Activated T-cell treated with anti-CD3 and anti-CD28 coated beads, Interleukin-2, amount 50 U/mL, for 4 hours (primary cell): Measurements from ENCODE around the gene HMCN2. TPM values are rescaled to one million over a fixed set of nuclear protein-coding genes. Genes with fewer than 3 reads are reported as not detected.

Source experiments
- ATAC-seq, 2 donors: fragments of 200-7000 bp; cut with Tn5 transposase; one replicate each; pipeline ENCODE4 v1.10.0; 2021
- DNase-seq: peaks from one replicate; pipeline ENCODE4 v3.0.0-alpha.2; 2020
- H3K27me3 Mint-ChIP-seq: one replicate; pipeline ENCODE4 v1.8.0; 2021; ENCODE audit warnings: low read depth, mixed read lengths
- H3K36me3 Mint-ChIP-seq: one replicate; pipeline ENCODE4 v1.8.0; 2022; ENCODE audit warnings: mixed read lengths; ENCODE audit not compliant: insufficient read depth
- H3K4me1 Mint-ChIP-seq: one replicate; pipeline ENCODE4 v1.8.0; 2021; ENCODE audit warnings: low read depth, mixed read lengths
- H3K4me3 Mint-ChIP-seq: one replicate; pipeline ENCODE4 v1.8.0; 2021; ENCODE audit warnings: mild to moderate bottlenecking, moderate library complexity, mixed read lengths
- H3K9me3 Mint-ChIP-seq: one replicate; pipeline ENCODE4 v1.8.0; 2021; ENCODE audit warnings: mixed read lengths
- total RNA-seq, 3 donors: library from RNA; stranded (reverse); gene quantifications; one replicate each; pipeline ENCODE4 v1.2.1, GENCODE V29; 2021

HMCN2 gene
- total RNA-seq, 3 donors from 2014 or later, result 0.03 to 0.05 TPM; not detected in 1

GRCh38 chr9:130472184-130472705, 206.7 kb downstream of the HMCN2 start:
- no peak for ATAC-seq

GRCh38 chr9:130473009-130473408, 207.4 kb downstream of the HMCN2 start:
- no peaks in the 10 kb centered on the region for H3K4me1 Mint-ChIP-seq
- no peak for DNase-seq
- no peaks in the 10 kb centered on the region for H3K36me3 Mint-ChIP-seq
- H3K9me3 Mint-ChIP-seq, result no peaks in the 10 kb centered on the region
- H3K4me3 Mint-ChIP-seq, result no peak overlapping the region
- peaks cover 42% of the 10 kb centered on the region for H3K27me3 Mint-ChIP-seq
- no peak for ATAC-seq

More at GRCh38 chr9:130472184-130472705, 206.7 kb downstream of the HMCN2 start:
- DNase-seq, result no peak
- H3K4me1 Mint-ChIP-seq, result no peaks in the 10 kb centered on the region
- H3K36me3 Mint-ChIP-seq, result no peaks in the 10 kb centered on the region
- no peaks in the 10 kb centered on the region for H3K9me3 Mint-ChIP-seq
- no peak overlapping the region for H3K4me3 Mint-ChIP-seq
- H3K27me3 Mint-ChIP-seq, result peaks cover 44% of the 10 kb centered on the region

- ATAC-seq, result no peak
- Mint-ChIP-seq H3K27me3 (peaks cover 42% of the 10 kb centered on the region), H3K4me3 (no peak overlapping the region), H3K9me3 (no peaks in the 10 kb centered on the region), H3K36me3 (no peaks in the 10 kb centered on the region), H3K4me1 (no peaks in the 10 kb centered on the region)
- no peak for DNase-seq
Measured at GRCh38 chr9:130473566-130473965, 208.0 kb downstream of the HMCN2 start.

- Mint-ChIP-seq H3K9me3 (no peaks in the 10 kb centered on the region), H3K4me3 (no peak overlapping the region), H3K36me3 (no peaks in the 10 kb centered on the region), H3K4me1 (no peaks in the 10 kb centered on the region), H3K27me3 (peaks cover 37% of the 10 kb centered on the region)
- DNase-seq, result no peak
- ATAC-seq, result no peak
Measured at GRCh38 chr9:130474106-130474505, 208.5 kb downstream of the HMCN2 start.

GRCh38 chr9:130476151-130476730, 210.7 kb downstream of the HMCN2 start:
- Mint-ChIP-seq H3K36me3 (no peaks in the 10 kb centered on the region), H3K4me1 (no peaks in the 10 kb centered on the region), H3K27me3 (peaks cover 25% of the 10 kb centered on the region), H3K4me3 (no peak overlapping the region), H3K9me3 (no peaks in the 10 kb centered on the region)
- DNase-seq (no peak), ATAC-seq (no peak)

- Mint-ChIP-seq H3K36me3 (no peaks in the 10 kb centered on the region), H3K27me3 (peaks cover 17% of the 10 kb centered on the region), H3K9me3 (no peaks in the 10 kb centered on the region), H3K4me1 (no peaks in the 10 kb centered on the region), H3K4me3 (no peak overlapping the region)
- no peak for DNase-seq
- ATAC-seq, result no peak
Measured at GRCh38 chr9:130477564-130477963, 212.0 kb downstream of the HMCN2 start.

GRCh38 chr9:130478152-130478551, 212.6 kb downstream of the HMCN2 start:
- ATAC-seq (no peak), DNase-seq (no peak)
- Mint-ChIP-seq H3K27me3 (peaks cover 15% of the 10 kb centered on the region), H3K36me3 (no peaks in the 10 kb centered on the region), H3K9me3 (no peaks in the 10 kb centered on the region), H3K4me3 (no peak overlapping the region), H3K4me1 (no peaks in the 10 kb centered on the region)

GRCh38 chr9:130478736-130479575, 213.4 kb downstream of the HMCN2 start:
- Mint-ChIP-seq H3K36me3 (no peaks in the 10 kb centered on the region), H3K9me3 (no peaks in the 10 kb centered on the region), H3K4me3 (no peak overlapping the region), H3K27me3 (peaks cover 15% of the 10 kb centered on the region), H3K4me1 (no peaks in the 10 kb centered on the region)
- DNase-seq (no peak), ATAC-seq (no peak)

GRCh38 chr9:130479587-130479986, 214.0 kb downstream of the HMCN2 start:
- no peak for ATAC-seq
- H3K4me1 Mint-ChIP-seq, result no peaks in the 10 kb centered on the region
- H3K9me3 Mint-ChIP-seq, result no peaks in the 10 kb centered on the region

GRCh38 chr9:130480673-130481072, 215.1 kb downstream of the HMCN2 start:
- DNase-seq (no peak), ATAC-seq (no peak)
- H3K36me3 Mint-ChIP-seq, result no peaks in the 10 kb centered on the region
- H3K27me3 Mint-ChIP-seq, result peaks cover 24% of the 10 kb centered on the region
- no peak overlapping the region for H3K4me3 Mint-ChIP-seq
- no peaks in the 10 kb centered on the region for H3K4me1 Mint-ChIP-seq
- H3K9me3 Mint-ChIP-seq, result no peaks in the 10 kb centered on the region

More at GRCh38 chr9:130479587-130479986, 214.0 kb downstream of the HMCN2 start:
- Mint-ChIP-seq H3K27me3 (peaks cover 20% of the 10 kb centered on the region), H3K36me3 (no peaks in the 10 kb centered on the region), H3K4me3 (no peak overlapping the region)
- no peak for DNase-seq

GRCh38 chr9:130482463-130482862, 216.9 kb downstream of the HMCN2 start:
- DNase-seq (no peak), ATAC-seq (no peak)
- H3K4me1 Mint-ChIP-seq, result no peaks in the 10 kb centered on the region
- no peak overlapping the region for H3K4me3 Mint-ChIP-seq
- peaks cover 24% of the 10 kb centered on the region for H3K27me3 Mint-ChIP-seq
- H3K9me3 Mint-ChIP-seq, result no peaks in the 10 kb centered on the region
- no peaks in the 10 kb centered on the region for H3K36me3 Mint-ChIP-seq

- DNase-seq (no peak), ATAC-seq (no peak)
- H3K36me3 Mint-ChIP-seq, result no peaks in the 10 kb centered on the region
- H3K27me3 Mint-ChIP-seq, result peaks cover 26% of the 10 kb centered on the region
- H3K4me3 Mint-ChIP-seq, result no peak overlapping the region
- H3K9me3 Mint-ChIP-seq, result no peaks in the 10 kb centered on the region
- H3K4me1 Mint-ChIP-seq, result no peaks in the 10 kb centered on the region
Measured at GRCh38 chr9:130483371-130483971, 217.9 kb downstream of the HMCN2 start.
